Measurements from ENCODE around the gene ATR.

DNA sequence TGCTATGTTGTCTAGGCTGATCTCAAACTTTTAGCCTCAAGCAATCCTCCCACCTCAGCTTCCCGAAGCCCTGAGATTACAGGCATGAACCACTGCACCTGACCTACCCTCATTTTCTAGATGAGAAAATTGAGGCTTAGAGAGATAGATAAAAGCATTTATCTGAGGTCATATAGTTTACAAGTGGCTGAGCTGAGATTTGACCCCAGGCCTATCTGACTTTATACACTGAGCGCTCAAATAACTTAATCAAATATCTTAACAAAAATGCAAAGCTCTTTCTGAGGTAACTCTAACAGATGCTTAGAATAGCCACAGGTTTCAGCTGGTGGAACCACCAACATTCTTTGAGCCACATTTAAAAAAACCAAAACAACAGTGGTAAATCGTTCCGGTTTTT is 23.2 kb upstream of the ATR start:
- TF ChIP-seq, protein P1, sequence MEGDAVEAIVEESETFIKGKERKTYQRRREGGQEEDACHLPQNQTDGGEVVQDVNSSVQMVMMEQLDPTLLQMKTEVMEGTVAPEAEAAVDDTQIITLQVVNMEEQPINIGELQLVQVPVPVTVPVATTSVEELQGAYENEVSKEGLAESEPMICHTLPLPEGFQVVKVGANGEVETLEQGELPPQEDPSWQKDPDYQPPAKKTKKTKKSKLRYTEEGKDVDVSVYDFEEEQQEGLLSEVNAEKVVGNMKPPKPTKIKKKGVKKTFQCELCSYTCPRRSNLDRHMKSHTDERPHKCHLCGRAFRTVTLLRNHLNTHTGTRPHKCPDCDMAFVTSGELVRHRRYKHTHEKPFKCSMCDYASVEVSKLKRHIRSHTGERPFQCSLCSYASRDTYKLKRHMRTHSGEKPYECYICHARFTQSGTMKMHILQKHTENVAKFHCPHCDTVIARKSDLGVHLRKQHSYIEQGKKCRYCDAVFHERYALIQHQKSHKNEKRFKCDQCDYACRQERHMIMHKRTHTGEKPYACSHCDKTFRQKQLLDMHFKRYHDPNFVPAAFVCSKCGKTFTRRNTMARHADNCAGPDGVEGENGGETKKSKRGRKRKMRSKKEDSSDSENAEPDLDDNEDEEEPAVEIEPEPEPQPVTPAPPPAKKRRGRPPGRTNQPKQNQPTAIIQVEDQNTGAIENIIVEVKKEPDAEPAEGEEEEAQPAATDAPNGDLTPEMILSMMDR (IDR thresholded peaks at IDR 0.05): no peak
- no peak for TF ChIP-seq POLR2A (IDR thresholded peaks at IDR 0.05)

All from testis (tissue), 2 donors.